GM18909 (cell line): Measurements from ENCODE around the gene PRKG1.
"Not testable (repeated sequence)": the region's sequence is repeated elsewhere in the genome, so short reads cannot be mapped to it uniquely, and the experiment has no call there.

Source experiments
- ATAC-seq: cut with Tn5 transposase; IDR thresholded peaks from one replicate; pipeline ENCODE4 v1.9.1; 2021; ENCODE audit warnings: mild to moderate bottlenecking; ENCODE audit not compliant: unreplicated experiment, poor library complexity

The PRKG1 gene

DNA sequence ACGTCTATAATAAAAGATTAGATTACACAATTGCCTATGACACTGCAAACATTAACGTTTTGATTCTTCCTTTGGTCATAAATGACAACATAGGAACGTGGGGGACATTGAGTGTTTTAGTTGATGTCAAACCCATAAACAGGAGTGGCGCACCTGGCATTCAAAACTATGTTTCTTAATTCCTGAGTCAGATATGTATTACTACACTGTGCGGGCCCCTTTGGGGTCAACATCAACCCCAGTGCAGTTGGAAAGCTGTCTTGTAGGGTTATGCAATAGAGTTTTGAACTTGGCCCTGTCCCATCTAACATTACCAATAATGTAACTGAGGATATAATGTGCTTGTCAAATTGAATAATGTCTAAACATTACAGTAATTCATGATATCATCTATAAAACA is 468.6 kb downstream of the PRKG1 start:
- ATAC-seq, result no peak

DNA sequence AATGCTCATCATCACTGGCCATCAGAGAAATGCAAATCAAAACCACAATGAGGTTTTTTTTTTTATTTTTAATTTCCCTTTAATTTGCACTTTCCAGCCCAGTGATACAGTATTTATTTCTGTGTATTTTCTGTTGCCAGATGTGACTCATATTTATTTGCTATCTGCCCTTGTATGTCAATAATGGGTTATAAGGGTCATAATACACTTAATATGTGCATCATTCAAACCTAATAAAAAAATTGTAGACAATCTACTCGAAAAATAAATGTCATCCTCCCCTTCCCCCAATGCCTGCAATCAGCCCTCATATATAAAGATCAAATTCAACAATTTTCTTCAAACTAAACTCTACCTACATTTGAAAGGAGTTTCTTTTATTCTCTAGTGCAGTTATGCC is 470.6 kb downstream of the PRKG1 start:
- ATAC-seq, result no peak

DNA sequence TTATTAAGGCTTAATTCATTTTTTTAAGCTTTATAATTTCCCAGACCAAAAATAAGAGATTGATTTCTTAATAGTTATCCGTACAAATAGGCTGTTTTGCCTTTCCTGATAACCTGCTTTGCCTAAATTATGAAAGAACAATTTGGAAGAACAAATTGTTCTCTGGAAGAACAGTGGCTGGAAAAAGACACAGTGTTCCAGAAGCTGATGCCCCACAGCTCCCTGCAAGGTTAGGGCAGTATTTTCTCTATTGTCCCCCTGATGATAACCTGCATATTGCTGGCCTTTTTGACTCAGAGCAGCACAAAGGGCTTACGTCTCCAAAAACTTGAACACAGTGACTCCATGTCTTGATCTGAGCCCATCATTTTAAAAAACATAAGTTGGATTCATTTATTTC is 473.7 kb downstream of the PRKG1 start:
- no peak for ATAC-seq

DNA sequence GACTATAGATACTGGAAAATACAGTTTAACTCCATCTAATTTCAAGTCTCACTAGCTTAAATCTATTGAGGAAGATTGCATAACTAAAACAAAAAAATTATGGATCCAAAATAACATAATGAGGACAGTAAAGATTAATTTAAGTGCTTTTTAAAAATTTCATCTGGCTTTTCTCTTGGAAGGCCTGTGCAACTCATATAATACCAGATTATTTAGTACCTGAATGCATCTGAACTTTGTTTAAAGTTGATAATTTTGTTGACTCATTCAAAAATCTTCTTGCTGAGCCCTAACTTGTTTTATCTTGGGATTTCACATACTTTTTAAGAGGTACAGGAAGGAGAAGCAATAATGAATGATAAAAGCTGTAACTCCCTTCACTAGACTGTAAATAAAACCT is 478.6 kb downstream of the PRKG1 start:
- ATAC-seq, result no peak

DNA sequence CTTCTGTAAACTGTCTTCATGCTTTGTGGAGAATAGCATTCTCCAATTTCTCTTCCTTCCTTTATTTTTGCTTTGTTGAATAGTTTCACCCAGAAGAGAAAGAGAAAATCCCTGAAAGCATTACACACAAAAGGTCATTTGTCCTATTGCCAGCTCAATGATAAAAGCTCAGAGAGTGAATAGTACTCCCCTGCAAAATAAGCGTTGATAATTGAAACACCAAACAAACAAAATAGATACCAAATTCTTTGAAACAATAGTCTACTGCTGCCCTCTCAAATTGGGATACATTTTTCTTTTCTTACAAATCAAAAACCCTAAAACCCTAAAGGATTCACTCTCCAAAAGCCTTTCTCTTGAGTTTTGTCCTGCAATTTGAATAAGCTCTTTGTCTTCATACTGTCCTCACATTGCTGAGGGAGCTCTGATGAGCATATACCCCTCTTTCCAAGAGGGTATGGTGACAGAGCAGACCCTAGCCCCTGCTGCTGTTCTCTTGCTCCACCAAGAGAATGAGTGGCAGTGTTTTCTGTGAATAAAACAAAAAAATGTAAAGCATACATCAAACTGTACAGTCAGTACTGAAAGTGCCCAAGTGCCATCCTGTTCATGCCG is 490.7 kb downstream of the PRKG1 start:
- no peak for ATAC-seq

DNA sequence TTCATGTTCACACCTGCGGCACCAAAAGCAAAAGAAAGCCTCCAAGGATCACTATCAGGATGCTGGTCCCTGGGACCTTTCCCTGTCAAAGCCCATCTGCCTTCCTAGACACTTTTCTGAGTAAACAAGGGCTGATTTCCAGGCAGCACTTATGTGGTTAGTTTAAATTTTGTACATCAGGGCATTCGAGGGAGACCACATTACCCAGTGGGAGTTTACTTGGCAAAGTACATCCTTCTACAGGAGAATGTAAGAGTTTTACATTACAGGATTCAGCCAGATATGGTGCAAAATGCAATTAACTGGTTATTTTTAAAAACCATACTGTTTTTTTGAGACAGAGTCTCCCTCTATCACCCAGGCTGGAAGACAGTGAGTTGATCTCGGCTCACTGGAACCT is 493.0 kb downstream of the PRKG1 start:
- no peak for ATAC-seq

DNA sequence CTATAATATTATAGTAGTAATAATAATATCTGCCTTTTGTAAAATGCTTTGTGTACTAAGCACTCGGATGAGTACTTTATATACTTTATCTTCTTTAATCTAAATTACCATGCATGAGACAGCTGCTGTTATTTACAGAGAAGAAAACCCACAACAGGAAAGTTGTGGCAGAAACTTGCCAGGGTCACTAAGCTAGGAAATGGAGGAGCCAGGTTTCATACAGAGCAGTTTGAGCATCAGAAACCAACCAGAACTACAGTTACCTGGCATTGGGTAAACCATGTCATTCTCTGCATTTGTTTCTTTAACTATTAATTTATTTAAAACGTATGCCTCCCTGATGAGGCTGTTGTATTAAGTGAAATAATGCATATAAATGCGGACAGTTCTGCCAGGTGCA is 495.2 kb downstream of the PRKG1 start:
- ATAC-seq, result no peak

DNA sequence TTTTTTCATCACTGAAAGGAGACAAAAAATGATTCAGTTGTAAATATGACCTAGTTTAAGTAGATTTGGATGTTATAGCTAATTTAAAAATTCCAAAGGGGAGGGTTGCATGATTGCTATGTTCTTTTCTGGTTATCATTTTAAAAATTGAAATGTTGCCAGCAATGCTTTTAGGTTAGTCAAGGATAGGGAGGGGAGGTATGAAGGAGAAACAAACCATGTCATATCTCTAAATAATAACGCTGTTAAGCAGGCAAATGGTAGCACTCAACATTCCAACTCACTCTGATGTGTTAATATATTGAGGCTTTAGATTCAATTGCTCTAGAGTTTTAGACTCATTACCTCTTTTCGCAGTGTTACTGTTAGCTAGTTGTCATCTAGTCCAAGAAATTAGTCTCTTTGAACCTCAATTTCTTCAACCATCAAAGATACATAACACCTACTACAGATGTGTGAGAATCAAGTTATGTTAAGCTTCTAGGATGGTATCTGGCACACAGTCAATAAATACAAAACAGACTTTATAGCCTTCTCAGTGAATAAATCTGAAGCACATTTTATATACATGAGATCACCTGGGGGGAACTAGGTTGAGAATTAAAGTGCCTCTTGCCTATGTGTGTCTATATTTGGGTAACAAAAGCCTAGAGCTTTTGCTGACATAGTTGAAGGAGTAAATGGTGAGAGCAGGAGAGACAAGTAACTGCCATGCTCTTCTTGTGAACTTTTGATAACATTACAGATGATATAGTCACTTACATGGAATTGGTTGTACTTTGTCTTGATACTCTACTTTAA is 500.2 kb downstream of the PRKG1 start:
- ATAC-seq, result no peak

DNA sequence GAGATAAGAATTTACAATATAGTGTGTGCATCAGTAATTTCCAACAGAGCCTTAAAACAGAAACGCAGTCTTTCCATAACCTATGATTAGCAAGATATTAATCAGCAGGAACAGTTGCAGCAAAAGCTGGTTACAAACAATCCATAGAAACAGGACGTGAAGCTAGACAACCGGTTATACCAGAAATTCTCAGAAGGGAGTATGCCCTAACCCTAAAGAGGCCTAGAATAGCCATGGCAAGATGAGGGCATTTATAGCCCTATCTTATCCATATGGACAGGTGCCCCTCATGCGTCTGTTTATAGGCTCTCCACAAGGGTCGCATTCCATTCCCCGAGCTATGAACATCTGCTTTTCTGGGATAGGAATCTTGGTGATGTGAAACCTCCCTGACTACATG is 506.9 kb downstream of the PRKG1 start:
- ATAC-seq, result not testable (repeated sequence)

DNA sequence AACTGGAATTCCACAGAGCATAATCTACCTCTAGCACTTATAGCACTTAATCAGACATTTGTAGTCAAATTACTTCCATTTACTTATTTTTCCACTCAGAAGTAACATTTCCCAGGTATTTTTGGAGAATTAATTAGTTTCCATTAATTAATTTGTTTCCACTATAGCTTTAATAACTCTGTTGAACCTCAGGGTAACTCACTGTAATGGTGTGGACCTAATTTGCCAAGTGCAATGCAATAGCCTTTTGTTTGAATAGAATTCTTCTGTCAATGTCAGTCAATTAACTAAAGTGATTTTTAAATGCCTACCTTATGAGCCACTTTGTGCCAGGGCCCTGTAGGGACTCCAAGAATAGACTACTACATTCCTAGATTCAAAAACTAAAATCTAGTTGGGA is 509.7 kb downstream of the PRKG1 start:
- no peak for ATAC-seq

DNA sequence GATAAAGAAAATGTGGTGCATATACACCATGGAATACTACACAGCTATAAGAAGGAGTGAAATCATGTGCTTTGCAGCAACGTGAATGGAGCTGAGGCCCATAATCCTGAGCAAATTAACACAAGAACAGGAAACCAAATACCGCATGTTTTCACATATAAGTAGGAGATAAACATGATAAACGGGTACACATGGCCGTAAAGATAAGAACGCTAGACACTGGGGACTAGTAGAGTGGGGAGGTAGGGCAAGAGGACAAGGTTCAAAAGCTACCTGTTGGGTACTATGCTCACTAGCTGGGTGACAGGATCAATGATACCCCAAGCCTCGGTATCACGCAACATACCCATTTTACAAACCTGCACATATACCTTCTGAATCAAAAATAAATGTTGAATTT is 511.5 kb downstream of the PRKG1 start:
- no peak for ATAC-seq

DNA sequence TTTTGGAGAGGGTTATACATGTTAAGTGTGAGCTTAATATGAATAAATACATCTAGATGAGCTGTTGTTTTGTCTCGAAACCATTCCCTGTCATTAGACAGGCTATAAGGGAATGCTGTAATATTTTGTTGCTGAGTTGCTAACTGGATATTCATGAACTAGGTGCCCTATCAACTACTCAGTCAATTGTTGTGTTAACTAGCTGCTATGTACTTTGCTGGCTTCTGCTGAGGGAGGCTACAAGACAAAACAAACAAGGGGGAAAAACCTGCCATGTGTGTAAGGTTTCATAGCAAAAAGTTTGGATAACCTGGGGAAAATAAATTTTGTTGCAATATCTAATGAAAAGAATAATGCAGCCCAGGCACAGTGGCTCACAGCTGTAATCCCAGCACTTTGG is 514.7 kb downstream of the PRKG1 start:
- no peak for ATAC-seq

DNA sequence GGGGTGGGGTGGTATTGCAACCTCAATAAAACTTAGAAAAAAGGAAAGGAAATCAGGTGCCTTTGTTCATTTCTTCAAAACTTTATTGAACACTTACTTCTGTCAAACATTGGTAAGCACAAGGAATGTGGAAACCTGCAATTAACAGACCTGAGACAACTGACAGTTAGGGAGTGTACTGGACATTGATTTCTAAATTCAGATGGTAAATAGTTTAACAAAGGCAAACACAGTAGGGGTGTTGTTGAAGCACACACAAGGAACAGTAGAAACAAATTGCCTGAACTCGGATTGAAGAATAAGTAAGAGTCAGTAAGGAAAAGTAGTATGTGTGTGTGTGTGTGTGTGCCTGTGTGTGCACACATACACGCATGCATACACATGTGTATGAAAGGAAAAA is 516.5 kb downstream of the PRKG1 start:
- no peak for ATAC-seq

DNA sequence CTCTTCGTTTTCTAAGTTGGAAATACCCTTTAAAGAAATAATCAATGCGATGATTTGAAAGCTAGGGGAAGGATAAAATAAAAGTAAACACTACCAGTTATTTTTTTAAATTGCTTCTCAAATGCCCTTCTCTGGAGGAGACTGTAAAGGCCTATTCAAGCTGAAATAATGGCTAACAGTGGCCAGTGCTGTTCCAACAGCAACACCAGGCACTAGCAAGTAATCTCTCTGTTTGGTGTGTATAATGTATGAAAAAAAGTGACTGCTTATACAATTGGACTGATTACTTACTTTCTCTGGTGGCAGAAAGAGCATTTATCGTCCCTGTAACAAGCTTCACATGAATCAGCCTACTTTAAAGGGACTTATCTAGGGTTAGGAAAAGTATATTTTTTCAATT is 522.4 kb downstream of the PRKG1 start:
- ATAC-seq, result no peak

DNA sequence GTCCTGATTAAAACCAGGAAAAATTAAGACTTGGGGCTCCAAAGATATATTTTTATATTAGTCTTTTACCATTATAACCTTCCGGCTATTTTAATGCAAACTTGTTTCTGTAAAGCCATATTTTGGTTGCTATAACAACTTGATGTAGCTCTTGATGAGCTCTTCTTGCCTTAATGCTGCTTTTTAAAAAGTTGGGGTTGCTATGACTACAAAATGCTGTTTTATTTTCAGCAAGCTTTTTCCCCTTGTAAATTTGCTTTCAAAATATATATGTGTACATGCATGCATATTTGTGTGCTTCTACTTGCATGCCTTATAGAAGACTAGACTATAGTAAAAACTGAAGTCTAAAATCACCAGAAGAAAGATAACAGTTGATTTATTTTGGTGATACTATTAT is 525.4 kb downstream of the PRKG1 start:
- ATAC-seq, result no peak

DNA sequence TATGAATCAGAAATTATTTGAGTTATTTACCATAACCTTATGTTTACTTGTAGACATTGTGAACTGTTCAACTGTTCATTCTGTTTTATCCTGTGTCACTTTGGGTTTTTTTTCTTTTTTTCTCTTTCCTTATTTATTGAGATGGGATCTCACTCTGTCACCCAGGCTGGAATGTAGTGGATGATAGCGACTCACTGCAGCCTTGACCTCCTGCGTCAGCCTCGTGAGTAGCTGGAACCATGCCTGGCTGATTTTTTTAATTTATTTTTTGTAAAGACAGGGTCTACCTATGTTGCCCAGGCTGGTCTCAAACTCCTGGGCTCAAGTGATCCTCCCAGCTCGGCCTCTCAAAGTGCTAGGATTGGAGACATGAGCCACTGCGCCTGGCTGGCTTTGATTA is 528.0 kb downstream of the PRKG1 start:
- ATAC-seq, result no peak

DNA sequence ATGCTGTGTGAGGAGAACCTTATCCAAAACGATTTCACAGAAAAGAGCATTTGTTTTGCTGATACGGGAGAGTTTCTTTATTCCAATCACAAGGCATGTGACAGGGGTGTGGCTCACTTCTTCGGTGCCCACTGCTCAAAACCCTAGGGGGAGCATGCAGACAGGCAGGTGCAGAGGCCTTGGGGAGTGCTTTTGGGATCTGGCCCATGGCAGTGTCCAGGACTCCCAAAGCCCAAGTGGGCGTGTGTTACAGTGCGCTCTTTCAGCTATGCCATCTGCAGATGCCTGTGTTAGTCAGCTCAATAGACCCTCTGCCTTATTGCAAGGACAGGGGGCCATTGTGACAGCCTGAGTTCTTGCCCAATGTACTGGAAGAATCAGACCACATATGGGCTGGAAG is 530.3 kb downstream of the PRKG1 start:
- no peak for ATAC-seq

DNA sequence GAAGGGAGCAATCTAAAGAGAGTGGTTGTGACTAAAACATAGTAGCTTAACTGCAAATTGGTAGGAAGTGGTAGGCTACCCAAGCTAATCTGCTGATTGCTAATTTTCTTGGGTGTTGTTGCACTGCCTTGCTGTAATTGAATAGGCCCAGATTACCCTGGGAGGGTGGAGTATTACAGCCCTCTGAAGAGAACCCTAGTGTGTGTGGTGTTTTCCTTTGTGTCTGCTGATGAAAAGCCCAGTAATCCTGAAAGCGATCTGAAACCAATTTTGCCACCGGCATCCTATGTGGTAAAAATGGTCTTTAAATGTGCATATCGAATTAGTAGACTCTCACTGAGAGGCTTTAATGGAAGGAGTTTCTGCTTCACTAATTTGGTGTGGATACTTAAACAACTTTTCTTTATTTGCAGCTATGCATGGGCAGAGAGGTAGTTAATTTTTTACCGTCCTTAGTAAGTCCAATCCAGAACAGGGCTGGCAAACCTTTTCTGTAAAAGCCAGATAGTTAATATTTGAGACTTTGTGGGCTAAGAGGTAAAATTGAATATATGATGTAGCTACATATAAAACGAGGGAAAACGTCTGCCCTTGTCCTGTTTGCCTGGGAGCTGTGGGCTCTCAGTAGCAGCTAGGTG is 532.7 kb downstream of the PRKG1 start:
- ATAC-seq, result no peak

DNA sequence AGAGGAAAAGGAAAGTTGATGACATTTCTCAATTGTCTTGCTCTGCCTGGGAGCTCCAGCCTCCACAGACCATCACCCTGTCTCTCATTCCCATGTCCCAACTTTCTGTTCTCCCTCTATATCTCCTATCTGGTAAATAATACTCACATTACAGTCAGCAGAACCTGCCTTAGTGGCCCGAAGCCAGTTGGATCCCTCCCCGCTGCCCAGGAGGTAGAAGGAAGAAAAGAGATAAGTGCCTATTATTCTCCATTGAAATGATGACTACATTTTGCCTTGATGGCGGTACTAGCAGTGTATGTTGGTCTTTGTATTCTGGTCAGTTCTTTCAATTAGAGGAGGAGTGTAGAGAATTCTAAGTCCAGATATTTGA is 533.2 kb downstream of the PRKG1 start:
- ATAC-seq, result no peak

DNA sequence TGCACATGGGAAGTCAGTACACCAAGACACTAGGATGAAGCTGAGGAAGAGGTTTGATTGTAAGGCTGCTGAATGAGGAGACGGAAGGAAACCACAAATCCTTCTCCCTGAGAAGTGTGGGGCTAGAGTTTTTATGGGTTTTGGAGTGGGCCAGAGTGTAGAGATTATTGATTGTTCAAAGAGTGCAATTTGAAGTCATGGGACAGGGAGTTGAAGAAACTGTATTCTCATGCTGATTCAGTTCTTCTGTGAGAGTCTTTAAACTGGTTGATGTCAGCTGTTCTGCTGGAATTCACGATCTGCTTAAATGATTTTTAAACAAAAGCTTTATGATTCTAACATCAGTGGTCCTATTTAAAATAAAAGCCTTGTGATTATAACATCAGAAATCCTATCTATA is 533.9 kb downstream of the PRKG1 start:
- no peak for ATAC-seq

DNA sequence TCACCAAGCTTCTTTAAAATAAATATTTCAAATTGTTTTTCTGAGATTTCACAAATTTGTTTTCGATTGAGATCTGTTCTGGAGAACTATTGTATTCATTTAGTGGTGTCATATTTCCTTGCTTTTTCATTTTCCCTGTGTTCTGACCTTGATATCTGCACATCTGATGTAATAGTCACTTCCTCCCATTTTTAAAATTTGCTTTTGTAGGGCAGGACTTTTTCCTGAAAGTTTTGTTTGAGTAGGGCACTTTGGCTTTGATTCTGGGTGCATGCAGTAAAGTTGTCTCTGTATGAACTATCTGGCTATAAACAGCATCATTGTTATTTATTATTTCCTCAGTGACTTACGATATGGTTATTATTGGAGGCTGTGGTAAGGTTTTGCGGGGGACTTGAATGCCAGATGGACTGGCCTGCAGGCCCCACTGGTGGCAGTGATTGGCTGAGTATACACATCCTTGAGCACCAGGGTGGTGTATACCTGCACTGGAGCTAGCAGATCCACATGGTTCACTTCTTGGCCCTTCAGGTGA is 541.5 kb downstream of the PRKG1 start:
- no peak for ATAC-seq
